IPS-20b (cell line): ENCODE results near the gene TRERF1.
"Not testable (repeated sequence)": the region's sequence is repeated elsewhere in the genome, so short reads cannot be mapped to it uniquely, and the experiment has no call there.

ENCODE experiments used
- H3K27ac ChIP-seq: one replicate; pipeline ENCODE4 v1.5.1; 2013; ENCODE audit warnings: low read length
- H3K27me3 ChIP-seq: 2 replicates; pipeline ENCODE4 v1.6.1; 2013; ENCODE audit warnings: mild to moderate bottlenecking, low read length, inconsistent platforms; ENCODE audit not compliant: insufficient read depth
- H3K36me3 ChIP-seq: 2 replicates; pipeline ENCODE4 v1.6.1; 2013; ENCODE audit warnings: low read depth, mild to moderate bottlenecking, inconsistent platforms, low read length, moderate library complexity; ENCODE audit not compliant: insufficient read depth
- H3K4me1 ChIP-seq: 2 replicates; pipeline ENCODE4 v1.6.1; 2013; ENCODE audit warnings: mild to moderate bottlenecking, control low read depth, inconsistent platforms, low read length, moderate library complexity; ENCODE audit not compliant: insufficient read depth
- H3K4me3 ChIP-seq: 2 replicates; pipeline ENCODE4 v1.5.1; 2013; ENCODE audit warnings: mild to moderate bottlenecking, low read length, inconsistent platforms
- H3K9ac ChIP-seq: 2 replicates; pipeline ENCODE4 v1.6.1; 2013; ENCODE audit warnings: low read depth, mild to moderate bottlenecking, inconsistent platforms, low read length, moderate library complexity
- H3K9me3 ChIP-seq: 2 replicates; pipeline ENCODE4 v1.6.1; 2013; ENCODE audit warnings: mild to moderate bottlenecking, low read depth, low read length, inconsistent platforms; ENCODE audit not compliant: insufficient read depth

Gene TRERF1

DNA sequence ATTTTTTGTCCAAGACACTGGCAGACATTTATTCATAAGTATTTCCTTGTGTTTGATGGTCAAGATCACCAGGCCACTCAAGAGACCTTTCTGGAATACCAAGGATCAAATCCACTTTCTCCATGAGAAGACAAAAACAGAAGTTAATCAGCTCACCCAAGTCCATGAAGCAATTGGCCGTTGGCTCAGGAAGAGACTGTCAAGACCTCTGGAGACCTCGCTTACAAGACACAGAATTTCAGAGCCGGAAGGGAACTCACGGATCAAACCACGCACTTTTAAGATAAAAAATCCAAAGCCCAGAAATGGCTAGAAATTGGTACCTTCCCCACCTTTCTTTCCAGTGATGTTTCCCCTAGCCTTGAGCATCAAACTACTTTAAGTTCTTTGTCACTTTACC is 3.3 kb downstream of the TRERF1 start:
- Histone ChIP-seq H3K9ac (no peak overlapping the region; the same call in 1 of the 2 replicates), H3K27ac (no peak overlapping the region), H3K4me3 (peak overlapping the region; percentile 93; the same call in 1 of the 2 replicates), H3K9me3 (no peaks in the 10 kb centered on the region), H3K4me1 (peaks cover 30% of the 10 kb centered on the region), H3K27me3 (no peaks in the 10 kb centered on the region), H3K36me3 (no peaks in the 10 kb centered on the region)

DNA sequence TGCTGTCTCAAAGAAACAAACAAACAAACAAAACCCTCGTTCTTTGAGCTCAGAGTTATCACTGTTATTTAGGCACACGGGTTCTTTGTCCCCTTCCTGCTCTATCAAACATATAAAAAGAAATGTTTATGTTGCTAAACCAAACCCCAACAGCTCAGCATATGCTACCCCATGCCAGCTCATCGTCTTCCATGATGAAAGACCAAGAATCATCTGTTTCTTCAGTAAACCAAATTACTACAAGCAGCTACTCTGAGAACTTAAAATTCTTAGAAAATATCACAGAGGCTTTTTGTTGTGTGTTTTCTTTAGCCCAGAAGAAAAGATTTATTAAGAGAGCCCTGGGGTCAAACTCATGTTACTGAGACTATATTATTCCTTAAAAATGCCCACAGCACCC is 4.7 kb downstream of the TRERF1 start:
- Histone ChIP-seq H3K9me3 (no peaks in the 10 kb centered on the region), H3K9ac (no peak overlapping the region), H3K4me3 (no peak overlapping the region), H3K27ac (no peak overlapping the region), H3K4me1 (peaks cover 43% of the 10 kb centered on the region), H3K36me3 (no peaks in the 10 kb centered on the region), H3K27me3 (no peaks in the 10 kb centered on the region)

DNA sequence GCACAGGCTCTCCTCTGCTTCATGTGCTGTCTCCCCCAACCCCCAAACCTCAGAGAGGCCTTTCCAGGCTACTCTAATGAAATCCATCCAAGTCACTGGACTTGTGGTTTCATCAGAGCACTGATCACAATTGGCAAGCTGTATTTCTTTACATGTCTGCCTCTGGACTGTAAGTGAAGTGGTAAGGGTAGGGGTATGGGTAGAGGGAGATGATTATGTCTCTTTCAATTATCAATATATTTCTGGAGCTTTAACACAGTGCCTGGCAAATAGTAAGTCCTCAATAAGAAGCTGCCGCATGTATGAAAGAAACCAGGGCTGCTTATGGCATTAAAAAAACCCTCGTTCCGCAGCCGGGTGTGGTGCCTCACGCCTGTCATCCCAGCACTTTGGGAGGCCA is 5.4 kb downstream of the TRERF1 start:
- H3K4me1 ChIP-seq = peaks cover 49% of the 10 kb centered on the region
- no peaks in the 10 kb centered on the region for H3K36me3 ChIP-seq
- no peak overlapping the region for H3K9ac ChIP-seq
- no peak overlapping the region for H3K4me3 ChIP-seq
- no peaks in the 10 kb centered on the region for H3K27me3 ChIP-seq
- H3K9me3 ChIP-seq = no peaks in the 10 kb centered on the region
- no peak overlapping the region for H3K27ac ChIP-seq

- H3K9ac ChIP-seq, H3K27ac ChIP-seq, H3K4me3 ChIP-seq, H3K9me3 ChIP-seq, H3K27me3 ChIP-seq, H3K36me3 ChIP-seq: not testable (repeated sequence)
- H3K4me1 ChIP-seq = peaks cover 53% of the 10 kb centered on the region
These were observed 5.8 kb downstream of the TRERF1 start for GRCh38 chr6:42445955-42446354.

- no peaks in the 10 kb centered on the region for H3K36me3 ChIP-seq
- H3K9me3 ChIP-seq = no peaks in the 10 kb centered on the region
- peak overlapping the region; percentile 44; the same call in 1 of the 2 replicates for H3K4me3 ChIP-seq
- peaks cover 63% of the 10 kb centered on the region for H3K4me1 ChIP-seq
- peak overlapping the region; percentile 76 for H3K27ac ChIP-seq
- H3K9ac ChIP-seq = peak overlapping the region; percentile 16; the same call in 1 of the 2 replicates
- H3K27me3 ChIP-seq = no peaks in the 10 kb centered on the region
These were observed 8.2 kb downstream of the TRERF1 start for GRCh38 chr6:42443312-42444060.

DNA sequence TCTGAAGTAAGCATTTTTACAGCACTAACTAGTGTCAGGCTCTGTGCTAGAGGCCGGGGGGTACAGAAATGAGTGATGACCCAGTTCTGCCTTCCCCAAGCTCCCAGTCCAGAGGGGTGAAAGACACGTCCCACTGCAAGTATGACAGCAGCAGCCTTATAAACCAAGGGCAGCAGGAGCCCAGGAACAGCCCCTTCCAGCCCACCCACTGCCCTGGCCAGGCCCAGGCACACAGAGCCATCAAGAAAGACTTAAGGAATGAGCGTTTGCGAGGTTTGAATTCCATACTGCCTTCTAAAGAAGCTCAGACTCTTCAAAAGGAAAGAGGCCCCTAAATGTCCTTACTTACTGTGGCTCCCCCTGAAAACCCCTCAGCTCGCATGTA is 10.0 kb downstream of the TRERF1 start:
- peak overlapping the region; percentile 86 for H3K27ac ChIP-seq
- H3K4me3 ChIP-seq = peak overlapping the region; percentile 61
- H3K9ac ChIP-seq = peak overlapping the region; percentile 77; the same call in 1 of the 2 replicates
- no peaks in the 10 kb centered on the region for H3K9me3 ChIP-seq
- H3K4me1 ChIP-seq = peaks cover 57% of the 10 kb centered on the region
- no peaks in the 10 kb centered on the region for H3K36me3 ChIP-seq
- no peaks in the 10 kb centered on the region for H3K27me3 ChIP-seq

GRCh38 chr6:42440778-42441696 is 10.7 kb downstream of the TRERF1 start:
- H3K36me3 ChIP-seq = no peaks in the 10 kb centered on the region
- H3K9me3 ChIP-seq = no peaks in the 10 kb centered on the region
- H3K27ac ChIP-seq = peak overlapping the region; percentile 86
- H3K27me3 ChIP-seq = no peaks in the 10 kb centered on the region
- peak overlapping the region; percentile 61 for H3K4me3 ChIP-seq
- H3K9ac ChIP-seq = peak overlapping the region; percentile 77; the same call in 1 of the 2 replicates
- H3K4me1 ChIP-seq = peaks cover 57% of the 10 kb centered on the region

- peaks cover 57% of the 10 kb centered on the region for H3K4me1 ChIP-seq
- H3K9me3 ChIP-seq = no peaks in the 10 kb centered on the region
- no peaks in the 10 kb centered on the region for H3K27me3 ChIP-seq
- peak overlapping the region; percentile 86 for H3K27ac ChIP-seq
- H3K9ac ChIP-seq = peak overlapping the region; percentile 77; the same call in 1 of the 2 replicates
- peak overlapping the region; percentile 61; the same call in 1 of the 2 replicates for H3K4me3 ChIP-seq
- H3K36me3 ChIP-seq = no peaks in the 10 kb centered on the region
These were observed 11.7 kb downstream of the TRERF1 start for GRCh38 chr6:42440027-42440426.

DNA sequence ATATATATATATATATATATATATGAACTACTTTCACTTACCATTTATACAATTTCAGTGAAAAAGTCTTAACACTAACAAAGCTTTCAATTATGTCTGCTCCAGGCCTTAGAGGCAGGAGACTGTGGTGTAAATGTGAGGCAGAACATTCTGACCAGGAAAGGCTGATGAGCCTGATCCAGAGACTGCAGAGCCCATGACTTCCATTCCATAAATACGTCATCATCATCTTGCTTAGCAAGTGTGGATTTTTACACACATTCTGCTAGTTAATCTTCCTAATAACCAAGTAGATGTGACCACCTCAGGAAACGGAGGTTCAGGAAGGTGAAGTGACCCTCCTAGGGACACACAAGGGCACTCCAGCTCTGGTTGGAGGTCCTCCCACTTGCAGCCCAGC is 14.9 kb downstream of the TRERF1 start:
- Histone ChIP-seq H3K9me3 (peaks cover 9% of the 10 kb centered on the region; the same call in 1 of the 2 replicates), H3K4me1 (peaks cover 32% of the 10 kb centered on the region), H3K4me3 (no peak overlapping the region), H3K9ac (no peak overlapping the region), H3K36me3 (peaks cover 7% of the 10 kb centered on the region; the same call in 1 of the 2 replicates), H3K27me3 (no peaks in the 10 kb centered on the region), H3K27ac (no peak overlapping the region)

DNA sequence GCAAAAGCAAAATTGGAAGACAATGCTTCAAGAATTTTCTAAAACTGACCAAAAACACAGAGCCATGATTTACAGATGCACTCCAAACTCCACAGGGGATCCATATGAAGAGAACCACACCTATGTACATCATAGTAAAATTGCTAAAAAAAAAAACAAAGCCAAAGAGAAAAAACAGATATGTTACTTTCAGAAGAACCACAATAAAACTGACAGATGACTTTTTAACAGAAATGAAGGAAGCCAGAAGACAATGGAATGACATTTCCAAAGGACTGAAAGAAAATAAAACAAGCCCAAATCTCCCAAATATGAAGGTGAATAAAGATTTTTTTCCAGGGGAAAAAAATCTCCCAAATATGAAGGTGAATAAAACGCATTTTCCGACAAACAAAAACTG is 17.5 kb downstream of the TRERF1 start:
- Histone ChIP-seq H3K36me3 (peaks cover 7% of the 10 kb centered on the region; the same call in 1 of the 2 replicates), H3K27me3 (no peaks in the 10 kb centered on the region), H3K9ac (no peak overlapping the region), H3K27ac (no peak overlapping the region), H3K4me1 (peaks cover 15% of the 10 kb centered on the region; the same call in 1 of the 2 replicates), H3K9me3 (peaks cover 9% of the 10 kb centered on the region; the same call in 1 of the 2 replicates), H3K4me3 (no peak overlapping the region)

DNA sequence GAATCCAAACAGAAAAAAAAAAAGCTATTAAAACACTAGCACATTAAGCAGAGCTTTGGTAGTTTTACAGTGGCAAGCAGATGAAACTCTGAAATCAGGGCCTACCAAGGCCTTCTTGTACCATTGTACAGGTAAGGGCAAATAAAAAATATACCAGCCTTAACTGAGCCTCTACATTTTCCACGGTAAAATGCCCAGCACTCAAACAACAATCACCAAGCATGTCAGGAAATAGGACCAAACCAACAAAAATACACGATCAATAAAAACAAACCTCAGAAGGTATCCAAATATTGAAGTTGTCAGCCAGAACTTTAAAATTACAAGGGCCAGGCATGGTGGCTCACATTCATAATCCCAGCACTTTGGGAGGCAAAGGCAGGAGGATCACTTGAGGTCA is 18.3 kb downstream of the TRERF1 start:
- no peak overlapping the region for H3K4me3 ChIP-seq

More for the DNA sequence above, 18.3 kb downstream of the TRERF1 start:
- Histone ChIP-seq H3K9ac (no peak overlapping the region), H3K27me3 (no peaks in the 10 kb centered on the region), H3K36me3 (peaks cover 7% of the 10 kb centered on the region; the same call in 1 of the 2 replicates), H3K4me1 (peaks cover 16% of the 10 kb centered on the region), H3K27ac (no peak overlapping the region), H3K9me3 (peaks cover 9% of the 10 kb centered on the region; the same call in 1 of the 2 replicates)
